K562 (cell line): ENCODE results near the gene SNUPN. TPM values are rescaled to one million over a fixed set of nuclear protein-coding genes. Genes with fewer than 3 reads are reported as not detected.
A peak's percentile ranks its signal among the peaks of the same experiment; 100 is the strongest.

Experiments used
- ARID3B ChIP-seq: fragments of 250-450 bp; sonication (Bioruptor Pico); IDR thresholded peaks from 2 replicates; pipeline ENCODE4 v1.4.0; 2020; ENCODE audit warnings: borderline replicate concordance
- E4F1 ChIP-seq: fragments of 250-450 bp; sonication (Bioruptor Pico); IDR thresholded peaks from 2 replicates; pipeline ENCODE4 v1.5.0; 2021; ENCODE audit warnings: mild to moderate bottlenecking, borderline replicate concordance
- EP400 ChIP-seq: fragments of 450-650 bp; IDR thresholded peaks from 2 replicates; pipeline ENCODE4 v1.6.1; 2017; ENCODE audit warnings: antibody characterized with exemption, mild to moderate bottlenecking, moderate library complexity
- FOXK1 ChIP-seq: sonication (generic); formaldehyde crosslinking; IDR thresholded peaks from 2 replicates; pipeline ENCODE4 v1.8.0; 2022; ENCODE audit warnings: missing genetic modification reagents, mild to moderate bottlenecking, borderline replicate concordance
- GATAD2A ChIP-seq: fragments of 450-650 bp; IDR thresholded peaks from 2 replicates; pipeline ENCODE4 v1.6.1; 2017
- HDAC2 ChIP-seq: fragments of 450-650 bp; IDR thresholded peaks from 2 replicates; pipeline ENCODE4 v1.6.1; 2016; ENCODE audit warnings: mild to moderate bottlenecking
- HDAC6 ChIP-seq: IDR thresholded peaks from 2 replicates; pipeline ENCODE4 v1.6.1; 2012; ENCODE audit warnings: low read depth, mild to moderate bottlenecking, control low read depth, inconsistent platforms, low read length, moderate library complexity
- HMG20A ChIP-seq: fragments of 450-650 bp; formaldehyde crosslinking; conservative IDR thresholded peaks from 2 replicates; pipeline ENCODE4 v1.4.0; 2020; ENCODE audit warnings: mild to moderate bottlenecking, mixed read lengths
- NFYB ChIP-seq: IDR thresholded peaks from 2 replicates; pipeline ENCODE4 v1.6.1; 2011; ENCODE audit warnings: mild to moderate bottlenecking, moderate library complexity; ENCODE audit not compliant: insufficient read length; ENCODE audit errors: extremely low read depth
- PYGO2 ChIP-seq: fragments of 450-650 bp; IDR thresholded peaks from 2 replicates; pipeline ENCODE4 v1.6.1; 2016; ENCODE audit warnings: mild to moderate bottlenecking, missing genetic modification characterization, moderate library complexity, missing compliant biosample characterization
- SMC3 ChIP-seq: conservative IDR thresholded peaks from 2 replicates; pipeline ENCODE4 v1.6.1; 2011; ENCODE audit warnings: low read depth, low read length, improper control_type of control experiment; ENCODE audit not compliant: insufficient read depth
- STAT5A ChIP-seq: IDR thresholded peaks from 2 replicates; pipeline ENCODE4 v1.6.1; 2012; ENCODE audit warnings: low read length, inconsistent platforms, borderline replicate concordance
- THAP12 ChIP-seq: fragments of 250-450 bp; sonication (Bioruptor Pico); IDR thresholded peaks from 2 replicates; pipeline ENCODE4 v1.9.0; 2021; ENCODE audit warnings: mild to moderate bottlenecking, inconsistent platforms
- ZC3H11A ChIP-seq: IDR thresholded peaks from 2 replicates; pipeline ENCODE4 v1.6.1; 2012; ENCODE audit warnings: low read depth, low read length, improper control_type of control experiment
- ZNF239 ChIP-seq: fragments of 250-450 bp; sonication (Bioruptor Pico); IDR thresholded peaks from 2 replicates; pipeline ENCODE4 v1.4.0; 2020; ENCODE audit warnings: mild to moderate bottlenecking
- ZNF263 ChIP-seq: sonication (generic); formaldehyde crosslinking; IDR thresholded peaks from 2 replicates; pipeline ENCODE4 v1.8.0; 2022; ENCODE audit warnings: mild to moderate bottlenecking, missing genetic modification reagents, borderline replicate concordance
- ZNF311 ChIP-seq: fragments of 250-450 bp; sonication (Bioruptor Pico); IDR thresholded peaks from 2 replicates; pipeline ENCODE4 v1.4.0; 2020; ENCODE audit warnings: mild to moderate bottlenecking, moderate library complexity
- ZNF395 ChIP-seq: fragments of 200-800 bp; sonication (Bioruptor generic); IDR thresholded peaks from 2 replicates; pipeline ENCODE4 v1.6.1; 2017; ENCODE audit warnings: missing genetic modification characterization, missing compliant biosample characterization
- ZNF644 ChIP-seq: fragments of 200-800 bp; sonication (Bioruptor generic); IDR thresholded peaks from 2 replicates; pipeline ENCODE4 v1.6.1; 2016; ENCODE audit warnings: low read depth, missing genetic modification characterization, missing compliant biosample characterization
- ZNF76 ChIP-seq: fragments of 250-450 bp; sonication (Bioruptor Pico); IDR thresholded peaks from 2 replicates; pipeline ENCODE4 v1.4.0; 2020; ENCODE audit warnings: mild to moderate bottlenecking, moderate library complexity, borderline replicate concordance
- ZSCAN29 ChIP-seq: fragments of 450-650 bp; IDR thresholded peaks from 2 replicates; pipeline ENCODE4 v1.6.1; 2017
- polyA plus RNA-seq, 8 experiments: library from polyadenylated mRNA; depleted of rRNA in 4 of 8; stranded (reverse) in 5 of 8; unstranded in 3 of 8; fragments of >200 nt; fragmentation: Nextera tagmentation in 2 of 8; fragmentation: Illumina TruSeq in 1 of 8; extraction: Ambion mirVana in 2 of 8; extraction: Trizol in 1 of 8; gene quantifications; 2 replicates each; pipeline versions ENCODE4 v1.2.1 to v1.2.3, GENCODE V29; 2011 to 2014; ENCODE audit warnings: inconsistent platforms in 1 of 8, missing spikeins in 1 of 8
- total RNA-seq, 7 experiments: library from RNA; depleted of rRNA in 6 of 7; stranded (reverse); fragments of >200 nt in 6 of 7; fragmentation: Illumina TruSeq in 2 of 7; extraction: Trizol in 2 of 7; gene quantifications; 2 replicates each; pipeline versions ENCODE4 v1.2.1 to v1.2.3, GENCODE V29; 2011 to 2021; ENCODE audit warnings: low replicate concordance in 1 of 7

SNUPN gene
- total and polyA plus RNA-seq, 9 of the 15 experiments (the other 6 are each of a cell fraction or from before 2014, with no cell fraction given): 32.2 to 78.3 (median 40.0) TPM

GRCh38 chr15:75639709-75640482, 14.4 kb upstream of the SNUPN start, which contains the start of gene IMP3 (continued):
- TF ChIP-seq ZNF395 (CRISPR knock-in tag) (peak; percentile 21; the same call in 1 of the 2 replicates), ZNF239 (no peak), FOXK1 (CRISPR knock-in tag) (peak; percentile 36; the same call in 1 of the 2 replicates), THAP12 (CRISPR knock-in tag) (0 out of 2 replicates have a peak, but pooled peaks have one; percentile 56), ZNF76 (CRISPR knock-in tag) (0 out of 2 replicates have a peak, but pooled peaks have one; percentile 66), ZNF263 (CRISPR knock-in tag) (peak; percentile 85), HMG20A (CRISPR knock-in tag) (no peak), SMC3 (no peak), HDAC6 (0 out of 2 replicates have a peak, but pooled peaks have one; percentile 10), ZSCAN29 (no peak), ZC3H11A (no peak), ARID3B (no peak), NFYB (peak; percentile 94), ZNF644 (no peak), E4F1 (CRISPR knock-in tag) (no peak), ZNF311 (no peak), EP400 (peak; percentile 95; the same call in 1 of the 2 replicates), PYGO2 (no peak), STAT5A (no peak), HDAC2 (peak; percentile 61; the same call in 1 of the 2 replicates), GATAD2A (peak; percentile 86; the same call in 1 of the 2 replicates)
